Esophagus squamous epithelium (tissue), 5 donors: ENCODE results near the gene RERE. TPM values are rescaled to one million over a fixed set of nuclear protein-coding genes. Genes with fewer than 3 reads are reported as not detected.
A peak's percentile ranks its signal among the peaks of the same experiment; 100 is the strongest.

Experiments
- DNase-seq: peaks from one replicate; lab custom pipeline; 2025; lab: John Stamatoyannopoulos, UW
- H3K27ac ChIP-seq, 4 donors: fragments of 200-600 bp; sonication (generic); one replicate each; pipeline ENCODE4 v1.5.1; 2016 to 2019; ENCODE audit warnings: mild to moderate bottlenecking in 1 of 4
- H3K27me3 ChIP-seq, 4 donors: fragments of 200-600 bp; sonication (generic); 1 replicate in 3 of 4; 2 replicates in 1 of 4; pipeline versions ENCODE4 v1.5.1 to v1.6.0; 2017 to 2021; ENCODE audit warnings: antibody characterized with exemption in 1 of 4
- H3K36me3 ChIP-seq, 3 donors: fragments of 200-600 bp; sonication (generic); one replicate each; pipeline ENCODE4 v1.5.1; 2016 to 2019
- H3K4me1 ChIP-seq, 3 donors: fragments of 200-600 bp; sonication (generic); one replicate each; pipeline ENCODE4 v1.5.1; 2017 to 2019
- H3K4me3 ChIP-seq, 4 donors: fragments of 200-600 bp; sonication (generic); 1 replicate in 3 of 4; 2 replicates in 1 of 4; pipeline ENCODE4 v1.5.1; 2016 to 2019; ENCODE audit warnings: mild to moderate bottlenecking in 2 of 4, moderate library complexity in 1 of 4
- H3K9me3 ChIP-seq, 3 donors: fragments of 200-600 bp; sonication (generic); one replicate each; pipeline ENCODE4 v1.5.1; 2016 to 2019
- POLR2A ChIP-seq, 4 donors: fragments of 450-650 bp; IDR thresholded peaks; one replicate each; pipeline ENCODE4 v1.6.1; 2017; ENCODE audit warnings: antibody characterized with exemption in 4 of 4, mild to moderate bottlenecking in 4 of 4, moderate library complexity in 3 of 4
- WGBS, 2 donors: methylation state at CpG; one replicate each; pipeline ENCODE4 v1.1.5; 2018; 5-methylcytosine and 5-hydroxymethylcytosine counted together
- intact Hi-C: fragments of 100-400 bp; cut with DNase I; formaldehyde crosslinking; loops from one replicate; pipeline ENCODE4 v1.15.0; 2022
- total RNA-seq, 4 donors: library from RNA; depleted of rRNA; stranded (reverse); fragments of >200 nt; gene quantifications; one replicate each; pipeline ENCODE4 v1.1.0, GENCODE V29; 2016
- TF ChIP-seq, protein P1 (sequence below), 6 experiments: fragments of 450-650 bp in 4 of 6; fragments of 200-600 bp in 2 of 6; sonication (generic) in 2 of 6; IDR thresholded peaks; one replicate each; pipeline ENCODE4 v1.5.1; 2016 to 2019; ENCODE audit warnings: antibody characterized with exemption in 6 of 6, mild to moderate bottlenecking in 4 of 6, moderate library complexity in 4 of 6
- donor health status: DM: yes; HTN: yes; CAD: no.

The RERE gene
- total RNA-seq, 4 donors from 2014 or later, result 27.5 to 56.6 (median 32.1) TPM

- H3K4me1 ChIP-seq, result peaks cover 8 to 50% (median 17%) of the 10 kb centered on the region in 3 donors
- no peaks in the 10 kb centered on the region for H3K9me3 ChIP-seq
- WGBS, 2 donors, result 58 to 79% methylated on average over 1 of the region's 1 CpG
- TF ChIP-seq, protein P1, sequence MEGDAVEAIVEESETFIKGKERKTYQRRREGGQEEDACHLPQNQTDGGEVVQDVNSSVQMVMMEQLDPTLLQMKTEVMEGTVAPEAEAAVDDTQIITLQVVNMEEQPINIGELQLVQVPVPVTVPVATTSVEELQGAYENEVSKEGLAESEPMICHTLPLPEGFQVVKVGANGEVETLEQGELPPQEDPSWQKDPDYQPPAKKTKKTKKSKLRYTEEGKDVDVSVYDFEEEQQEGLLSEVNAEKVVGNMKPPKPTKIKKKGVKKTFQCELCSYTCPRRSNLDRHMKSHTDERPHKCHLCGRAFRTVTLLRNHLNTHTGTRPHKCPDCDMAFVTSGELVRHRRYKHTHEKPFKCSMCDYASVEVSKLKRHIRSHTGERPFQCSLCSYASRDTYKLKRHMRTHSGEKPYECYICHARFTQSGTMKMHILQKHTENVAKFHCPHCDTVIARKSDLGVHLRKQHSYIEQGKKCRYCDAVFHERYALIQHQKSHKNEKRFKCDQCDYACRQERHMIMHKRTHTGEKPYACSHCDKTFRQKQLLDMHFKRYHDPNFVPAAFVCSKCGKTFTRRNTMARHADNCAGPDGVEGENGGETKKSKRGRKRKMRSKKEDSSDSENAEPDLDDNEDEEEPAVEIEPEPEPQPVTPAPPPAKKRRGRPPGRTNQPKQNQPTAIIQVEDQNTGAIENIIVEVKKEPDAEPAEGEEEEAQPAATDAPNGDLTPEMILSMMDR (IDR thresholded peaks at IDR 0.05), result no peak
- no peak for TF ChIP-seq POLR2A (IDR thresholded peaks at IDR 0.05)
- no peak overlapping the region for H3K4me3 ChIP-seq
- no peaks in the 10 kb centered on the region for H3K36me3 ChIP-seq
- H3K27me3 ChIP-seq, result no peaks in the 10 kb centered on the region
- H3K27ac ChIP-seq, result peak overlapping the region in 3 of 4 donors; percentile 53 to 66 (median 65)
- DNase-seq, result no peak
- intact Hi-C loops, result no loop called here
These were observed 360.4 kb downstream of the RERE start for GRCh38 chr1:8456991-8457390.

DNA sequence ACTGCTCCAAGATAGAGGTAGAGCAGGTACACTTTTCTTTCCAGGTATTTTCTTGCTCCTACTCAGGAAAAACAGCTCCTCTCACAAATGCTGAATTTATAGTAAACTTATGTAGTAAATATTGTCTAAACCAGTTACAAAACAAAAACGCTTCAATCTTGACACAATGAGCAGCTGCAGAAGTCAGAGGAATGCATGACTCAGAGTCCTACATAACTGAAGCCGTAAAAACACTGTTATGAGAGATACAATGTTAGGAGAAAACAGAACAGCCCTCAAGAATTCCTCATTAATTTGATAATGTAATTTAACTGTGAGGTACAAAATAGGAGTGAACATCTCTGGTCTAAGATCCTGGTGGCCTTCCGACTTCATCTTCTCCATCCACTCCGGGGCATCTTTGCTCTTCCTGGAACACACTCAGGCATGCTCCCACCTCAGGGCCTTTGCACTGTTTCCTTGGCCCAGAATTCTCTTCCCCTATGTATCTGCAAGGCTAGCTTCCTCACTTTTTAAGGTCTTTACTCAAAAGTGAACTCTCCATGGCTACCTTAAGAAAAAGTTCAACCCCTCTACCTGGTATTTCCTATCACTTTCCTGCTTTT lies 361.0 kb downstream of the RERE start:
- peaks cover 8 to 45% (median 17%) of the 10 kb centered on the region in 3 donors for H3K4me1 ChIP-seq
- intact Hi-C loops, result no loop called here
- no peak for DNase-seq
- no peaks in the 10 kb centered on the region for H3K9me3 ChIP-seq
- no peaks in the 10 kb centered on the region for H3K27me3 ChIP-seq
- TF ChIP-seq, protein P1 (IDR thresholded peaks at IDR 0.05), result no peak
- TF ChIP-seq POLR2A (IDR thresholded peaks at IDR 0.05), result no peak
- 50 to 54% methylated on average over 4 of the region's 4 CpGs for WGBS, 2 donors
- H3K27ac ChIP-seq, result peak overlapping the region; percentile 53 to 81 (median 66)
- H3K36me3 ChIP-seq, result no peaks in the 10 kb centered on the region
- H3K4me3 ChIP-seq, result no peak overlapping the region

GRCh38 chr1:8455700-8456307 lies 361.6 kb downstream of the RERE start:
- no peaks in the 10 kb centered on the region for H3K36me3 ChIP-seq
- no peak for DNase-seq
- H3K4me1 ChIP-seq, result peaks cover 8 to 39% (median 17%) of the 10 kb centered on the region in 3 donors
- no peaks in the 10 kb centered on the region for H3K27me3 ChIP-seq
- 70 to 88% methylated on average over 7 of the region's 7 CpGs for WGBS, 2 donors
- no peak for TF ChIP-seq POLR2A (IDR thresholded peaks at IDR 0.05)
- TF ChIP-seq, protein P1 (IDR thresholded peaks at IDR 0.05), result no peak
- intact Hi-C loops, result no loop called here
- no peak overlapping the region for H3K4me3 ChIP-seq
- no peaks in the 10 kb centered on the region for H3K9me3 ChIP-seq
- peak overlapping the region; percentile 53 to 81 (median 66) for H3K27ac ChIP-seq

GRCh38 chr1:8450312-8450711 lies 367.1 kb downstream of the RERE start:
- intact Hi-C loops, result no loop called here

More at GRCh38 chr1:8450312-8450711, 367.1 kb downstream of the RERE start:
- DNase-seq, result no peak
- Histone ChIP-seq H3K9me3 (no peaks in the 10 kb centered on the region), H3K36me3 (peaks cover 0 to 6% (median 0%) of the 10 kb centered on the region in 3 donors), H3K4me1 (peaks cover 0 to 37% (median 8%) of the 10 kb centered on the region in 3 donors), H3K27ac (no peak overlapping the region), H3K27me3 (no peaks in the 10 kb centered on the region), H3K4me3 (no peak overlapping the region)
- TF ChIP-seq POLR2A (IDR thresholded peaks at IDR 0.05), result no peak
- TF ChIP-seq, protein P1 (IDR thresholded peaks at IDR 0.05), result no peak
- 87 to 93% methylated on average over 11 of the region's 11 CpGs for WGBS, 2 donors
